Parathyroid adenoma (tissue), 2 donors: ENCODE measurements around the gene IKZF2.

Experiments used
- H2AFZ ChIP-seq: fragments of 300-600 bp; sonication (generic); one replicate; pipeline ENCODE4 v1.7.0; 2017; ENCODE audit warnings: antibody characterized with exemption, mild to moderate bottlenecking
- H3K27ac ChIP-seq: fragments of 300-600 bp; sonication (generic); one replicate; pipeline ENCODE4 v1.7.0; 2017
- H3K27me3 ChIP-seq: fragments of 300-600 bp; sonication (generic); one replicate; pipeline ENCODE4 v1.7.0; 2017; ENCODE audit warnings: low read length; ENCODE audit not compliant: control insufficient read depth, insufficient read depth
- H3K36me3 ChIP-seq: fragments of 300-600 bp; sonication (generic); one replicate; pipeline ENCODE4 v1.7.0; 2017; ENCODE audit warnings: low read length; ENCODE audit not compliant: control insufficient read depth, insufficient read depth
- H3K4me1 ChIP-seq: fragments of 300-600 bp; sonication (generic); one replicate; pipeline ENCODE4 v1.7.0; 2017; ENCODE audit warnings: control low read depth
- H3K4me2 ChIP-seq: fragments of 300-600 bp; sonication (generic); one replicate; pipeline ENCODE4 v1.7.0; 2017; ENCODE audit warnings: low read length
- H3K4me3 ChIP-seq: fragments of 300-600 bp; sonication (generic); one replicate; pipeline ENCODE4 v1.7.0; 2017; ENCODE audit warnings: low read depth, low read length
- H3K79me2 ChIP-seq: fragments of 300-600 bp; sonication (generic); one replicate; pipeline ENCODE4 v1.7.0; 2017; ENCODE audit warnings: control low read depth
- H3K9ac ChIP-seq: fragments of 300-600 bp; sonication (generic); one replicate; pipeline ENCODE4 v1.7.0; 2017; ENCODE audit warnings: mild to moderate bottlenecking
- H3K9me3 ChIP-seq: fragments of 300-600 bp; sonication (generic); one replicate; pipeline ENCODE4 v1.7.0; 2017; ENCODE audit warnings: low read length; ENCODE audit not compliant: control insufficient read depth
- TF ChIP-seq, protein P1 (sequence below): fragments of 300-600 bp; sonication (generic); IDR thresholded peaks from one replicate; pipeline ENCODE4 v1.7.0; 2017; ENCODE audit warnings: antibody characterized with exemption, mild to moderate bottlenecking
- donor health status: primary hyperparathyroidism.

IKZF2 gene

DNA sequence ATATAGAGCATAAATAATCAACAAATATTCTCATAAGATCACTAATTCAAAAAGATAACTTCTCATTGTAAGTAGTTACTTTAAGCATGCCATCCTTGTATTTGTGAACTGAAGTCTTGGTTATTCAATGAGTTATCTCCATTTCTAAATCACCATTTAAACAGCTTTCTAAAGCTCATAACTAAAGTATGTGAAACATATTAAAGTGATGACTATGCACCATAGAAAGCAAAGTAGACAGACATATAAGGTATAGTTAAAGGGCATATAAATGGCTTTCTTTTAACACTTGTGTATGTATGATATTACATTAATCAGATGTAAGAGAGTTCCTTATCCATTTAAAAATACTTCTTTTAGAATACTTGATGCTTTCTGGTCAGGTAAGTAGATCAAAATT lies 83.5 kb downstream of the IKZF2 start:
- Histone ChIP-seq H3K79me2 (no peaks in the 10 kb centered on the region), H3K4me2 (no peak overlapping the region), H2AFZ (no peak overlapping the region), H3K9me3 (no peaks in the 10 kb centered on the region), H3K4me3 (no peak overlapping the region), H3K27ac (no peak overlapping the region), H3K27me3 (no peaks in the 10 kb centered on the region), H3K36me3 (no peaks in the 10 kb centered on the region), H3K9ac (no peak overlapping the region), H3K4me1 (no peaks in the 10 kb centered on the region)
- TF ChIP-seq, protein P1, sequence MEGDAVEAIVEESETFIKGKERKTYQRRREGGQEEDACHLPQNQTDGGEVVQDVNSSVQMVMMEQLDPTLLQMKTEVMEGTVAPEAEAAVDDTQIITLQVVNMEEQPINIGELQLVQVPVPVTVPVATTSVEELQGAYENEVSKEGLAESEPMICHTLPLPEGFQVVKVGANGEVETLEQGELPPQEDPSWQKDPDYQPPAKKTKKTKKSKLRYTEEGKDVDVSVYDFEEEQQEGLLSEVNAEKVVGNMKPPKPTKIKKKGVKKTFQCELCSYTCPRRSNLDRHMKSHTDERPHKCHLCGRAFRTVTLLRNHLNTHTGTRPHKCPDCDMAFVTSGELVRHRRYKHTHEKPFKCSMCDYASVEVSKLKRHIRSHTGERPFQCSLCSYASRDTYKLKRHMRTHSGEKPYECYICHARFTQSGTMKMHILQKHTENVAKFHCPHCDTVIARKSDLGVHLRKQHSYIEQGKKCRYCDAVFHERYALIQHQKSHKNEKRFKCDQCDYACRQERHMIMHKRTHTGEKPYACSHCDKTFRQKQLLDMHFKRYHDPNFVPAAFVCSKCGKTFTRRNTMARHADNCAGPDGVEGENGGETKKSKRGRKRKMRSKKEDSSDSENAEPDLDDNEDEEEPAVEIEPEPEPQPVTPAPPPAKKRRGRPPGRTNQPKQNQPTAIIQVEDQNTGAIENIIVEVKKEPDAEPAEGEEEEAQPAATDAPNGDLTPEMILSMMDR, result no peak

DNA sequence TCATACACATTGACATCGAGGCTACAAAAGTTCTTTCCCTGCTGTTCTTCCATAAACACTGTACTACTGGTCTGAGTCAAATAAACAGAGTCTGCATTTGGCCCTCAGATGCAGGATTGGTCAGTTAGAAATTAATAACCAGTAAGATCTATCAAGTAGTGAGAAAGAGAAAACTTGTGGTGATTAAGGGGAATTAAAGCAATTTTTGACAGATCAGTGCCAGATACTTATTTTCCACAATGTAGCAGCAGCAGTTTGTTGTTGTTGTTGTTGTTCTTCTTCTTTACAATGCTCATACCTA lies 85.0 kb downstream of the IKZF2 start:
- H3K79me2 ChIP-seq, result no peaks in the 10 kb centered on the region
- peak overlapping the region; percentile 63 for H3K4me2 ChIP-seq
- H3K27me3 ChIP-seq, result no peaks in the 10 kb centered on the region
- H3K36me3 ChIP-seq, result no peaks in the 10 kb centered on the region
- H2AFZ ChIP-seq, result no peak overlapping the region
- H3K9me3 ChIP-seq, result no peaks in the 10 kb centered on the region
- H3K9ac ChIP-seq, result no peak overlapping the region
- H3K4me3 ChIP-seq, result peak overlapping the region; percentile 43
- H3K4me1 ChIP-seq, result no peaks in the 10 kb centered on the region
- TF ChIP-seq, protein P1, result no peak
- peak overlapping the region; percentile 57 for H3K27ac ChIP-seq

DNA sequence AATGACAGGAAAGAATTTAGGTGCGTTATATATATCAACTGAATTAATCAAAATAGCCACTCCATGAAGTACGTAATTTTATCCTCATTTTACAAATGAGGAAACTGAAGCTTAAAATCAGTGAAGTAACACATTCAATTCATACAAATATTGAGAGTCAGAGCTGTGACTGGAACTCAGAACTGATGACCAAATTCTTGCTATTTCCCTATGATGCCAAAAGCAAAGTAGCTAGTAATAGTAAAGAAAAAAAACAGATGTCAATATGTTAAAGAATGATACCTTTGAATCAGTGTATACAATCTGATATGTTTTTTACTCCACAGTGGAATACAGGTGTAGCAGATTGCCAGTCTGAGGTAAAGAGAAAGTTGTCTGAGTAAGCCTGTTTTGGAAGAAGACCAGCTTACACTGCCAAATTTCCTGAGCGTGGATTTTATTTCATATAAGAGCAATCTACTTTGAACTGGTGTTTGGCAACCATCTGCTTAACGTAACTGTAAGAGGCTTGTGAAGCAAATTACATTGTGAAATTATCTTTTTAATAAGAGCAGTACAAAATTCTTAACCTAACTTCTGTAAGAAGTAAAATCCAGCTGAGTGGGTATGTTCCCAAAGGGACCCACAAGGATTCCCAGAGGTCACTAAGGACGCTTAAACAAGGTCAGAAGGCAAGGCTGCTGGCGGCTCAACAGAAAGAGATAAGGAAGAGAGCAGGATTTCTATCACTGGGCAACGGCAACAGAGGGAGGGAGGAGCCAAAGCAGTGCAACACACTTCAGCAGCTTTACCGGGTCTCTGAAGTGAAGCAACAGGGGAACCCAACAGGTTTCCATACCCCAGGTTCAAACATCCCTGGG lies 85.6 kb downstream of the IKZF2 start:
- TF ChIP-seq, protein P1, result no peak
- H3K27ac ChIP-seq, result peak overlapping the region; percentile 57
- H3K4me1 ChIP-seq, result no peaks in the 10 kb centered on the region
- H3K4me2 ChIP-seq, result peak overlapping the region; percentile 63
- H3K9me3 ChIP-seq, result no peaks in the 10 kb centered on the region
- H3K4me3 ChIP-seq, result peak overlapping the region; percentile 43
- H3K79me2 ChIP-seq, result no peaks in the 10 kb centered on the region
- H3K27me3 ChIP-seq, result no peaks in the 10 kb centered on the region
- no peak overlapping the region for H2AFZ ChIP-seq
- H3K9ac ChIP-seq, result no peak overlapping the region
- no peaks in the 10 kb centered on the region for H3K36me3 ChIP-seq

DNA sequence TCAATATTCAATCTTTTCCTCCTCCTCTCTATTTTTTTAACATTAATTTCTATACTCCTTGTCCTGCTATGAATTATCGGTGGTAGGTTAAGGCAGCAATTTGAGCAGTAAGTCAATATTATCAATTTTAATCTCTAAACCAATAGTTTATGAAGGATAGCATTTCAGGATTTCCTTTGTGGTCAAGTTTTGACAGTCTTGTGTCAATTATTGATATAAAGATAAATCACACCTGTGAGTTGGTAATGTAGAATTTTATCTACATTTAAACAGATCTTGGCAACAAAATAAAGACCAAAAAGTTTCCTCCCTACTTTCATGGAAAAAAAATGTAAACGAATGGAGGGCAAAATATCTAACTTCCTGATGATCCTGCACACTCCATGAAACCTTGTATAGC lies 87.3 kb downstream of the IKZF2 start:
- Histone ChIP-seq H3K4me2 (no peak overlapping the region), H3K4me3 (no peak overlapping the region), H3K79me2 (no peaks in the 10 kb centered on the region), H3K9me3 (no peaks in the 10 kb centered on the region), H3K4me1 (no peaks in the 10 kb centered on the region), H2AFZ (no peak overlapping the region), H3K9ac (no peak overlapping the region), H3K27ac (no peak overlapping the region), H3K27me3 (no peaks in the 10 kb centered on the region), H3K36me3 (no peaks in the 10 kb centered on the region)
- TF ChIP-seq, protein P1, result no peak

DNA sequence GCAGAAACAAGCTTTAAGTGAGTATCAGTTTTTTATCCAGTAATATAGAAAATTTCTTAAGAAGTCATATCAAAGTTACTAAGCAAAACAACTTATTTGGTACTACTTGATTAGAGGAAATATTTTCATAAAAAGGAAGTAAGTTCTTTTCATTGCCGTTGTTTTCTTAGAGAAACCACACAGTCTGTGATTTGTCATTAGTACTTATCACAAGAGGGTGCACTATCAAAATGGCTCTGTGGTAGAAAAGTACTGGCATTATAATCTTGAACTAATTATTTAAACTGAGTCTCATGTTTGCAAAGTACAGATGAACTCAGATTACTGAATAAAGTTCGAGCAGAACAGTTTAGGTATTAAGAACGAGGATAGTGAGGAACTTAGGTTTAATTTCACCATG lies 93.4 kb downstream of the IKZF2 start:
- Histone ChIP-seq H3K9ac (no peak overlapping the region), H2AFZ (no peak overlapping the region), H3K36me3 (no peaks in the 10 kb centered on the region), H3K27ac (no peak overlapping the region), H3K4me3 (no peak overlapping the region), H3K9me3 (no peaks in the 10 kb centered on the region), H3K79me2 (peaks cover 2% of the 10 kb centered on the region), H3K4me1 (peaks cover 7% of the 10 kb centered on the region), H3K4me2 (no peak overlapping the region), H3K27me3 (no peaks in the 10 kb centered on the region)
- TF ChIP-seq, protein P1, result no peak
